Head of caudate nucleus (tissue), 42 donors: Measurements from ENCODE around the gene SEPTIN5.
A peak's percentile ranks its signal among the peaks of the same experiment; 100 is the strongest.

Source experiments
- DNase-seq, 42 donors: peaks; one replicate each; pipeline versions ENCODE4 v3.0.0 to v3.0.0-alpha.2; 2020 to 2021; ENCODE audit warnings: mixed read lengths in 7 of 42
- intact Hi-C: fragments of 100-400 bp; cut with DNase I; formaldehyde crosslinking; loops from one replicate; pipeline ENCODE4 v1.15.0; 2022

The SEPTIN5 gene

DNA sequence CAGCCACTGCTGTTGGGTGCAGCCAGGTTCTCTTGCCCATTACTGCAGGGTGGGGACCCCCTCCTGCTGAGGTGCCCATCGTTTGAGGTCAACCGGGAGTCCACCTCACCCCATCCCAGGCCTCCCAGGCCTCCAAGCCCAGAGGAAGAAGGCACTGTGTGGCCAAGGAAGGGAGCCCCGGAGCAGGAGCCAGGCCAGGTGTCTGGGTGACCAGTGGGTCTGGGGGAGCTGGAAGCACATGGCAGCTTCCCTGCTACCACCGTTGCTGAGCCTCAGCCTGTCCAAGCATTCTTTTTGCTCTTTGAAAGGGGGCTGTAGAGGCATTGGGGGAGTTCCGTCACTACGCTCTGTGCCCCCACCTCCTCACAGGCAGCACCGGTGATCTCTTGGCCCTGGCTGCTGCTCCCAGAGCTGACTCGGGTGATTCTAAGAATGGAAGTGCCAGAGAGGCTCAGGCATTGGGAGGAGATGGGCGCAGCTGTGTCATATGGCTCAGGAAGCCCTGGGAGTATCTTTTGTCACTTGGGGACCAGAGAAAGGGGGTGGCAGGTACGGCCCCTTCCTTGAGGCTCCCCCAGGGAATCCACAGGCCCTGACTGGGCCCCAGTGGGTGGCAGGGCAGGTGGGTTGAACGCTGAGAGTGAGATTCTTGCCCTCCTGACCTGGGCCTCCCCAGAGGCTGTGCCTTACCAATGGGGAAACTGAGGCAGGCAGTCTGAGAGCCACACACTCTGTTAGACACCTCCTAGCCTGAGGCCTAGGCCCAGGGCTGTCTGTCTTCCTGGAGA, 1.9 kb downstream of the SEPTIN5 start:
- intact Hi-C loops = no loop called here
- peak in 1 of 42 donors; percentile 23 for DNase-seq

- intact Hi-C loops = no loop called here
- no peak for DNase-seq
These were observed 2.5 kb downstream of the SEPTIN5 start for GRCh38 chr22:19716829-19717105.

- intact Hi-C loops = no loop called here
- DNase-seq = no peak
These were observed 2.9 kb downstream of the SEPTIN5 start for GRCh38 chr22:19717181-19717580.

GRCh38 chr22:19717691-19718455, 3.6 kb downstream of the SEPTIN5 start:
- peak; percentile 33 to 89 (median 78) for DNase-seq
- intact Hi-C loops = loop anchor here (2.0 kb wide), 1 partner anchor 37 kb away; no protein-coding TSS in a partner anchor

- no peak for DNase-seq
- intact Hi-C loops = loop anchor here (2.0 kb wide), 1 partner anchor 38 kb away; no protein-coding TSS in a partner anchor
These were observed 4.2 kb downstream of the SEPTIN5 start for GRCh38 chr22:19718456-19719049.

GRCh38 chr22:19719050-19719482, 4.8 kb downstream of the SEPTIN5 start:
- intact Hi-C loops = loop anchor here (2.0 kb wide), 1 partner anchor 38 kb away; no protein-coding TSS in a partner anchor
- peak in 28 of 42 donors; percentile 26 to 72 (median 54) for DNase-seq

GRCh38 chr22:19719488-19720021, 5.3 kb downstream of the SEPTIN5 start:
- DNase-seq = no peak

GRCh38 chr22:19720150-19720827, 6.0 kb downstream of the SEPTIN5 start:
- DNase-seq = no peak
- intact Hi-C loops = no loop called here

More at GRCh38 chr22:19719488-19720021, 5.3 kb downstream of the SEPTIN5 start:
- intact Hi-C loops = loop anchor here (2.0 kb wide), 1 partner anchor 39 kb away; no protein-coding TSS in a partner anchor

- DNase-seq = no peak
- intact Hi-C loops = no loop called here
These were observed 6.7 kb downstream of the SEPTIN5 start for GRCh38 chr22:19720999-19721329.

- intact Hi-C loops = no loop called here
- no peak for DNase-seq
These were observed 7.3 kb downstream of the SEPTIN5 start for GRCh38 chr22:19721330-19722177.

- DNase-seq = peak in 18 of 42 donors; percentile 25 to 65 (median 46)
- intact Hi-C loops = no loop called here
These were observed 8.1 kb downstream of the SEPTIN5 start for GRCh38 chr22:19722178-19722981.

- intact Hi-C loops = no loop called here
- DNase-seq = no peak
These were observed 8.6 kb downstream of the SEPTIN5 start for GRCh38 chr22:19722982-19723231.

- no peak for DNase-seq
- intact Hi-C loops = no loop called here
These were observed 9.1 kb downstream of the SEPTIN5 start, which contains the start of gene GP1BB for GRCh38 chr22:19723232-19723982. TSS of gene GP1BB (plus strand) at chr22:19723539. CDS start at chr22:19723570, 31 bp downstream.

GRCh38 chr22:19723983-19724827, 9.9 kb downstream of the SEPTIN5 start:
- intact Hi-C loops = no loop called here
- no peak for DNase-seq

DNA sequence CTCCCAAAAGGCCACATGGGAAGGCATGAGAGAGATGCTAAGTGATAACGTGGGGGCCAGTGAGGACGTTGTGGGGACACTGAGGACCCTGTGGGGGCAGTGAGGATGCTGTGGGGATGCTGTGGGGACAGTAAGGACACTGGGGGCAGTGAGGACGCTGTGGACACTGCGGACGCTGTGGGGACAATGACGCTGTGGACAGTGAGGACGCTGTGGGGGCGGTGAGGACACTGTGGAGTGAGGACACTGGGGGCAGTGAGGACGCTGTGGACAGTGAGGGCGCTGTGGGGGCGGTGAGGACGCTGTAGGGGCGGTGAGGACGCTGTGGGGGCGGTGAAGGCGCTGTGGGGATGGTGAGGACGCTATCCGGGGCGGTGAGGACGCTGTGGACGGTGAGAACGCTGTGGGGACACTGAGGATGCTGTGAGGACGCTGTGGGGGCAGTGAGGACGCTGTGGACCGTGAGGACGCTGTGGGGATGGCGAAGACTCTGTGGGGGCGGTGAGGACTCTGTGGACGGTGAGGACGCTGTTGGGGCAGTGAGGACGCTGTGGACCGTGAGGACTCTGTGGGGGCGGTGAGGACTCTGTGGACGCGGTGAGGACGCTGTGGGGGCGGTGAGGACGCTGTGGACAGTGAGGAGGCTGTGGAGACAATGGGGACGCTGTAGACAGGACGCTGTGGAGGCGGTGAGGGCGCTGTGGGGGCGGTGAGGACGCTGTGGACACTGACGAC, 10.8 kb downstream of the SEPTIN5 start:
- intact Hi-C loops = no loop called here
- DNase-seq = no peak
